GM19438 (cell line): Measurements from ENCODE around the gene BCAP31.

Experiments used
- ATAC-seq: cut with Tn5 transposase; IDR thresholded peaks from one replicate; pipeline ENCODE4 v1.9.1; 2021; ENCODE audit warnings: low read depth; ENCODE audit not compliant: unreplicated experiment

The BCAP31 gene

GRCh38 chrX:153665726-153666306, 58.4 kb downstream of the BCAP31 start:
- ATAC-seq, result no peak

GRCh38 chrX:153662266-153662665, 61.9 kb downstream of the BCAP31 start:
- no peak for ATAC-seq

- no peak for ATAC-seq
Observed at GRCh38 chrX:153659268-153659667, 64.9 kb downstream of the BCAP31 start.

- no peak for ATAC-seq
Observed at GRCh38 chrX:153657161-153657560, 67.0 kb downstream of the BCAP31 start.

- ATAC-seq, result no peak
Observed at GRCh38 chrX:153653556-153653955, 70.6 kb downstream of the BCAP31 start.

- ATAC-seq, result no peak
Observed at GRCh38 chrX:153651540-153652079, 72.6 kb downstream of the BCAP31 start.

GRCh38 chrX:153650959-153651358, 73.2 kb downstream of the BCAP31 start:
- no peak for ATAC-seq
